Urinary bladder (tissue), 4 donors: ENCODE results near the gene SIRT7. TPM values are rescaled to one million over a fixed set of nuclear protein-coding genes. Genes with fewer than 3 reads are reported as not detected.

Source experiments
- DNase-seq: peaks from one replicate; pipeline ENCODE4 v3.0.0-alpha.2; 2015; ENCODE audit errors: extremely low spot score
- H3K27ac ChIP-seq: one replicate; pipeline ENCODE4 v1.5.1; 2013; ENCODE audit warnings: low read depth, mild to moderate bottlenecking, moderate library complexity
- H3K36me3 ChIP-seq: one replicate; pipeline ENCODE4 v1.6.1; 2013; ENCODE audit warnings: mild to moderate bottlenecking, moderate library complexity; ENCODE audit not compliant: insufficient read depth
- H3K4me1 ChIP-seq: one replicate; pipeline ENCODE4 v1.6.1; 2013; ENCODE audit warnings: mild to moderate bottlenecking, moderate library complexity; ENCODE audit not compliant: insufficient read depth
- H3K4me3 ChIP-seq: one replicate; pipeline ENCODE4 v1.5.1; 2013; ENCODE audit warnings: low read depth, low read length
- WGBS: extraction: QIAGEN DNeasy Blood & Tissue Kit; methylation state at CpG from one replicate; pipeline ENCODE4 v1.1.7; 2013; 5-methylcytosine and 5-hydroxymethylcytosine counted together
- polyA plus RNA-seq: library from polyadenylated mRNA; stranded (reverse); fragments of 200-250 nt; gene quantifications from one replicate; pipeline ENCODE4 v1.2.3, GENCODE V29; 2013
- total RNA-seq: library from RNA; depleted of rRNA; stranded (reverse); fragments of >200 nt; gene quantifications from one replicate; pipeline ENCODE4 v1.2.3, GENCODE V29; 2014
- donor health status: healthy with polysubstance abuse.
- donor health status: healthy.

The SIRT7 gene
- total and polyA plus RNA-seq, 2 donors: 3.9 to 22.7 TPM

- no peaks in the 10 kb centered on the region for H3K36me3 ChIP-seq
- 82% methylated on average over 6 of the region's 6 CpGs for WGBS
- no peak overlapping the region for H3K4me3 ChIP-seq
- no peak overlapping the region for H3K27ac ChIP-seq
- DNase-seq: no peak
- H3K4me1 ChIP-seq: no peaks in the 10 kb centered on the region
Measured at GRCh38 chr17:81863123-81863675, 54.8 kb downstream of the SIRT7 start.

Other genes starting within 250 kb of the SIRT7 start
- gene ARL16, start 234.4 kb downstream of the SIRT7 start, total RNA-seq: 19.7 TPM
- 47.0 TPM for gene ARL16, start 234.4 kb downstream of the SIRT7 start, polyA plus RNA-seq
- 36.1 TPM for gene HGS, start 234.2 kb downstream of the SIRT7 start, total RNA-seq
- gene HGS, start 234.2 kb downstream of the SIRT7 start, polyA plus RNA-seq: 92.7 TPM
- gene MRPL12, start 214.8 kb downstream of the SIRT7 start, total RNA-seq: 3.3 TPM
- gene MRPL12, start 214.8 kb downstream of the SIRT7 start, polyA plus RNA-seq: 81.3 TPM
- 5.7 TPM for gene SLC25A10, start 205.9 kb downstream of the SIRT7 start, total RNA-seq
- 12.6 TPM for gene SLC25A10, start 205.9 kb downstream of the SIRT7 start, polyA plus RNA-seq
- gene GCGR, start 114.0 kb downstream of the SIRT7 start, total RNA-seq: not detected
- gene GCGR, start 114.0 kb downstream of the SIRT7 start, polyA plus RNA-seq: 0.16 TPM
- 43.8 TPM for gene MCRIP1, start 84.9 kb downstream of the SIRT7 start, total RNA-seq
- gene MCRIP1, start 84.9 kb downstream of the SIRT7 start, polyA plus RNA-seq: 190 TPM
- gene PPP1R27, start 83.1 kb downstream of the SIRT7 start, total RNA-seq: not detected
- gene PPP1R27, start 83.1 kb downstream of the SIRT7 start, polyA plus RNA-seq: not detected
- gene P4HB, start 57.6 kb downstream of the SIRT7 start, total RNA-seq: 262 TPM
- gene P4HB, start 57.6 kb downstream of the SIRT7 start, polyA plus RNA-seq: 367 TPM
- 31.0 TPM for gene ARHGDIA, start 46.8 kb downstream of the SIRT7 start, total RNA-seq
- gene ARHGDIA, start 46.8 kb downstream of the SIRT7 start, polyA plus RNA-seq: 277 TPM
- gene ALYREF, start 26.6 kb downstream of the SIRT7 start, total RNA-seq: 51.3 TPM
- gene ALYREF, start 26.6 kb downstream of the SIRT7 start, polyA plus RNA-seq: 47.6 TPM
- 51.6 TPM for gene ANAPC11, start 26.5 kb downstream of the SIRT7 start, total RNA-seq
- gene ANAPC11, start 26.5 kb downstream of the SIRT7 start, polyA plus RNA-seq: 245 TPM
- gene NPB, start 15.9 kb downstream of the SIRT7 start, total RNA-seq: 0.69 TPM
- 0.85 TPM for gene NPB, start 15.9 kb downstream of the SIRT7 start, polyA plus RNA-seq
- 9.8 TPM for gene PCYT2, start 6.8 kb downstream of the SIRT7 start, total RNA-seq
- gene PCYT2, start 6.8 kb downstream of the SIRT7 start, polyA plus RNA-seq: 36.0 TPM
- gene MAFG, start 9.6 kb upstream of the SIRT7 start, total RNA-seq: 7.6 TPM
- 31.3 TPM for gene MAFG, start 9.6 kb upstream of the SIRT7 start, polyA plus RNA-seq
- 57.2 TPM for gene PYCR1, start 19.1 kb upstream of the SIRT7 start, total RNA-seq
- gene PYCR1, start 19.1 kb upstream of the SIRT7 start, polyA plus RNA-seq: 8.1 TPM
- 0.42 TPM for gene MYADML2, start 29.1 kb upstream of the SIRT7 start, total RNA-seq
- gene MYADML2, start 29.1 kb upstream of the SIRT7 start, polyA plus RNA-seq: not detected
- gene NOTUM, start 43.0 kb upstream of the SIRT7 start, total RNA-seq: 1.3 TPM
- 2.5 TPM for gene NOTUM, start 43.0 kb upstream of the SIRT7 start, polyA plus RNA-seq
- 18.0 TPM for gene ASPSCR1, start 59.5 kb upstream of the SIRT7 start, total RNA-seq
- gene ASPSCR1, start 59.5 kb upstream of the SIRT7 start, polyA plus RNA-seq: 28.6 TPM
- gene CENPX, start 104.7 kb upstream of the SIRT7 start, total RNA-seq: 19.1 TPM
- 124 TPM for gene CENPX, start 104.7 kb upstream of the SIRT7 start, polyA plus RNA-seq
- gene LRRC45, start 105.1 kb upstream of the SIRT7 start, total RNA-seq: 8.7 TPM
- 14.9 TPM for gene LRRC45, start 105.1 kb upstream of the SIRT7 start, polyA plus RNA-seq
- gene RAC3, start 113.5 kb upstream of the SIRT7 start, total RNA-seq: 10.4 TPM
- 5.9 TPM for gene RAC3, start 113.5 kb upstream of the SIRT7 start, polyA plus RNA-seq
- 17.2 TPM for gene DCXR, start 119.5 kb upstream of the SIRT7 start, total RNA-seq
- gene DCXR, start 119.5 kb upstream of the SIRT7 start, polyA plus RNA-seq: 129 TPM
- gene RFNG, start 133.6 kb upstream of the SIRT7 start, total RNA-seq: 16.5 TPM
- 47.0 TPM for gene RFNG, start 133.6 kb upstream of the SIRT7 start, polyA plus RNA-seq
- 37.3 TPM for gene GPS1, start 133.7 kb upstream of the SIRT7 start, total RNA-seq
- 95.4 TPM for gene GPS1, start 133.7 kb upstream of the SIRT7 start, polyA plus RNA-seq
- 24.5 TPM for gene DUS1L, start 147.6 kb upstream of the SIRT7 start, total RNA-seq
- 67.5 TPM for gene DUS1L, start 147.6 kb upstream of the SIRT7 start, polyA plus RNA-seq
- gene FASN, start 180.1 kb upstream of the SIRT7 start, total RNA-seq: 24.1 TPM
- gene FASN, start 180.1 kb upstream of the SIRT7 start, polyA plus RNA-seq: 116 TPM